ENCODE results near the gene SYNJ2.

SYNJ2 gene

DNA sequence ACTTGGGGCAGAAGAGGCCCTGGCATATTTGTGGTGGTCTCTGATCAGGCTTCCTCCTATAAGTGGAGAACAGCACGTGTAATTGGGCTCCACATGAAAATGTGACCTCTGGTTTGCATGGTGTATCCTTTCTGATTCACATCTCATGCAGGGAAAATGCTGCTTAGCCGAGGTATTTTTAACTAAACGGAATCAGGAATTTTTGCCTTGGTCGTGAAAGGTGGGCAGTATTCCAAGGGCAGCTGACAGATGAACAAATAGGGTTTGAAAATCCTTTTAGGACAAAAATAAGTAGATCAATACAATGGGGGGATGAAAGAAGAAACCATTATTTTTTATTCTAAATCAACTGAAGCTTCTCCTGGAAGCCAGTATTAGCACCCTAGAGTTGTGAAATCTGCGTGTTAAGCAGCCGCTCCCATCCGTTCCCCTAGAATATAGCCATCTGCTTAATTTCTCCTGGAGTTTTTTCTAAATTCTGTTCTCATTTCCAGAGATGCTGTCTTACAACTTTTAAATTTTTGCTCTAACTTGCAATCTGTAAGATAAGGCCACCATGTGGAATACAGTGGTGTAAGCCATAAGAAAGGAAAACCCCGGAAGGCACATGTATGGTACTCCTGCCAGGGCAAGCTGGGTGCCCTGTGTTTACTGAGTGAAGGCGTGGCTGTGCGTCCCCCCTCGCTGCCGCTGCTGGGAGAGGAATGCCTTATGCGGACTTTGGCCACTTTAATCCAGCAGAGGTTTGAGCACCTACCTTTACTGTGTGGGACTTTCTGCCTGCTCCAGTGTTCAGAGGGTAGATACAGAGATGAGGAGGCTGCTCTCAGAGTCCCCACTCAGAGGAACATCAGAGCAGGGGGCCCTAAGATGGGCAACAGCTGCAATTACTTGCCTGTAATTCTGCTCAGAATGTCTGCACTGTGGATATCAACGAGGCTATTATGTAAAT is 52.4 kb downstream of the SYNJ2 start:
- peak overlapping the region; percentile 17 to 55 for H3K9ac ChIP-seq (ENCODE audit: low read depth in 1 of 2, low read length in 2 of 2)

DNA sequence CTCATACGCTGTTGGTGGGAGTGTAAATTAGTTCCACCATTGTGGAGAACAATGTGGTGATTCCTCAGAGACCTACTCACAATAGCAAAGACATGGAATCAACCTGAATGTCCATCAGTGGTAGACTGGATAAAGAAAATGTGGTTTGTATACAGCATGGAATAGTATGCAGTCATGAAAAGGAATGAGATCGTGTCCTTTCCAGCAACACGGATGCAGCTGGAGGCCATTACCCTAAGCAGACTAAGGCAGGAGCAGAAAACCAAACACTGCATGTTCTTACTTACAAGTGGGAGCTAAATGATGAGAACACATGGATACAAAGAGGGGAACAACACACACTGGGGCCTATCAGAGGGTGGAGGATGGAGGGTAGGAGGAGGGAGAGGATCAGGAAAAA is 54.6 kb downstream of the SYNJ2 start:
- H3K9ac ChIP-seq (ENCODE audit: low read depth in 1 of 2, low read length in 2 of 2): no peak overlapping the region
- H3K4me1 ChIP-seq (ENCODE audit: control insufficient read depth in 2 of 2, insufficient read depth in 2 of 2, low read length in 2 of 2): peaks cover 12 to 34% of the 10 kb centered on the region in 2 donors
- no peak overlapping the region for H3K4me3 ChIP-seq (ENCODE audit: low read length in 2 of 2)
- H3K27me3 ChIP-seq (ENCODE audit: control insufficient read depth in 2 of 2, insufficient read depth in 2 of 2, low read length in 2 of 2): no peaks in the 10 kb centered on the region
- no peaks in the 10 kb centered on the region for H3K9me3 ChIP-seq (ENCODE audit: control insufficient read depth in 2 of 2, low read length in 2 of 2)
- peaks cover 8 to 11% of the 10 kb centered on the region in 2 donors for H3K36me3 ChIP-seq (ENCODE audit: control insufficient read depth in 2 of 2, insufficient read depth in 2 of 2, low read length in 2 of 2)
- no peak overlapping the region for H3K27ac ChIP-seq (ENCODE audit: low read depth in 2 of 2, low read length in 2 of 2)

More for the DNA sequence above, 52.4 kb downstream of the SYNJ2 start:
- H3K27ac ChIP-seq (ENCODE audit: low read depth in 2 of 2, low read length in 2 of 2): peak overlapping the region; percentile 63 to 68
- peak overlapping the region in 1 of 2 donors; percentile 45 for H3K4me3 ChIP-seq (ENCODE audit: low read length in 2 of 2)
- H3K9me3 ChIP-seq (ENCODE audit: control insufficient read depth in 2 of 2, low read length in 2 of 2): no peaks in the 10 kb centered on the region
- no peaks in the 10 kb centered on the region for H3K27me3 ChIP-seq (ENCODE audit: control insufficient read depth in 2 of 2, insufficient read depth in 2 of 2, low read length in 2 of 2)
- peaks cover 14 to 25% of the 10 kb centered on the region in 2 donors for H3K4me1 ChIP-seq (ENCODE audit: control insufficient read depth in 2 of 2, insufficient read depth in 2 of 2, low read length in 2 of 2)
- H3K36me3 ChIP-seq (ENCODE audit: control insufficient read depth in 2 of 2, insufficient read depth in 2 of 2, low read length in 2 of 2): peaks cover 8 to 13% of the 10 kb centered on the region in 2 donors

DNA sequence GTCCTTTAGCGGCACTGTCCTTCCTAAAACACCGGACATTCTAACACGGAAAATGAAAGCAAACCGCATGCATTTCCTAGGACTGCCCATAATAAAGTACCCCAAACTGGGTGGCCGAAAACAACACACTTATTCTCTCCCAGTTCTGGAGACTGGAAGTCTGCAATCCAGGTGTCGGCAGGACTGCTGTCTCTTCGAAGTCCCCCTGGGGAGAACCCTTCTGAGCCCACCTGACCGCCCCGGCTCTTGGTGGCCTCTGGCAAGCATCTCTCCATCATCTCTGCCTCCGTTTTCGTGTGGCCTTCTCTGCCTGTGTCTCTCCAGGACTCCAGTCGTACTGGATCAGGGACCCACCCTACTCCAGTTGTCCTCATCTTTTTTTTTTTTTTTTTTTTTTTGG is 55.4 kb downstream of the SYNJ2 start:
- H3K4me1 ChIP-seq (ENCODE audit: control insufficient read depth in 2 of 2, insufficient read depth in 2 of 2, low read length in 2 of 2): peaks cover 12 to 28% of the 10 kb centered on the region in 2 donors
- H3K4me3 ChIP-seq (ENCODE audit: low read length in 2 of 2): no peak overlapping the region
- H3K9me3 ChIP-seq (ENCODE audit: control insufficient read depth in 2 of 2, low read length in 2 of 2): no peaks in the 10 kb centered on the region
- no peaks in the 10 kb centered on the region for H3K27me3 ChIP-seq (ENCODE audit: control insufficient read depth in 2 of 2, insufficient read depth in 2 of 2, low read length in 2 of 2)
- peaks cover 8 to 11% of the 10 kb centered on the region in 2 donors for H3K36me3 ChIP-seq (ENCODE audit: control insufficient read depth in 2 of 2, insufficient read depth in 2 of 2, low read length in 2 of 2)
- no peak overlapping the region for H3K9ac ChIP-seq (ENCODE audit: low read depth in 1 of 2, low read length in 2 of 2)
- no peak overlapping the region for H3K27ac ChIP-seq (ENCODE audit: low read depth in 2 of 2, low read length in 2 of 2)

DNA sequence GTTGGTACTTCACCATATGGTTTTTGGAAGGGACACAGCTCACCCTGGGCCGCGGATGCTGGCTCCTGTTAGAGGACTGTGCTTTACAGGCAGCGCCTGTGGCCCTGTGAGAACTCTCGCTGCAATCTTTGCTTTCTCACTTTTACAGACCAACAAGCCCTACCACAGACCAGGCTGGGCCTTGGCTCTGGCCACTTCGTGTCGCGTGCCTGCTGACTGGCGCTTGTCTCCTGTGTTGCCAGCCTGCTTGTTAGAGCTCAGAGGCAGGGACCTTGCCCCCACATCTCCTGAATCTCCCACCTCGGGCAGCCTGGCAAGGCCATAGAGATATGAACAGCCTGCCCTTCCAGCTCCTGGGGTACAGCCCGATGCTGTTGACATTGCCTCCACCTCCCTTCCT is 56.1 kb downstream of the SYNJ2 start:
- Histone ChIP-seq H3K4me3 (ENCODE audit: low read length in 2 of 2) (no peak overlapping the region), H3K9me3 (ENCODE audit: control insufficient read depth in 2 of 2, low read length in 2 of 2) (no peaks in the 10 kb centered on the region), H3K27ac (ENCODE audit: low read depth in 2 of 2, low read length in 2 of 2) (no peak overlapping the region), H3K4me1 (ENCODE audit: control insufficient read depth in 2 of 2, insufficient read depth in 2 of 2, low read length in 2 of 2) (peaks cover 12 to 28% of the 10 kb centered on the region in 2 donors), H3K9ac (ENCODE audit: low read depth in 1 of 2, low read length in 2 of 2) (no peak overlapping the region), H3K27me3 (ENCODE audit: control insufficient read depth in 2 of 2, insufficient read depth in 2 of 2, low read length in 2 of 2) (no peaks in the 10 kb centered on the region), H3K36me3 (ENCODE audit: control insufficient read depth in 2 of 2, insufficient read depth in 2 of 2, low read length in 2 of 2) (peaks cover 8 to 11% of the 10 kb centered on the region in 2 donors)

DNA sequence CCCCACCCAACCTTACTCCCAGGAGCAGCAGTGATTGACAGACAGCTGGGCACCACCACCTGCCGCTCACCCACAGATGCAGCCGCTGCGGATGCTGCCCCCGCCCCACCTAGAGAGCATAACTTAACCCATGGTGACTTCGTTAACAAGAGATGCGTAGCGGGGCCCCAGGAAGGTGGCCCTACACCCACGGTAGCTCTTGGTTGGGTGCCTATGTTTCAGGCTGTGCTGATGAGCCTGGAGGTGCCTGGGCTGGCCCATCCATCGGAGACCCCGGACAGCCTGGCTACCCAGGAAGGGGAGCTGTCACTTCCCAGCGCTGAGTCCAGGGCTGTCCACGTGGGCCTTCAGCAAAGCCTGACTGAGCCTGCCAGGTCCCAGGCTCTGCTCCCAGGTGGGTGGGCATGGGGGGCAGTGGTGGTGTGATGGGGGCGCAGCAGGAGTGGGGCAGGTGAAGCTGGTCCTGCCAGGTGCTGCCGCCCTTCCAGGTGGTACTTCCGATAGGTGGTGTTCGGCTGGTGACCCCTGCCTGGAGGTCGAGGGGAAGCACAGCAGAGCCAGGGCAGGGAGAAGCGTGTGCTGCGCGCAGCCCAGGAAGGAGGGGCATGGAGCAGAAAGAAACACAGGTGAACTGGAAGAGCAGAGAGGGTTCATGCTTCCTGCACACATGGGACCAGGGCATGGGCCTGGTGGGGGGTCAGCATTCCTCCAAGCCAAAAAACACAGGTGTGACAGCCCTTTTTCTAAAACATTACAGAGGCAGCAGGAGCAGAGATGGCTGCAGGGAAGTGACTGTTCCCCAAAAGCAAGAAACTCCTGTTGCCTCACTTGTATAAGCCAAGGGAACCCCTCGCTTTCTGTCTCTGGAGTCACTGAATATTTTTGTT is 56.9 kb downstream of the SYNJ2 start:
- Histone ChIP-seq H3K36me3 (ENCODE audit: control insufficient read depth in 2 of 2, insufficient read depth in 2 of 2, low read length in 2 of 2) (peaks cover 10 to 12% of the 10 kb centered on the region in 2 donors), H3K9ac (ENCODE audit: low read depth in 1 of 2, low read length in 2 of 2) (no peak overlapping the region), H3K4me1 (ENCODE audit: control insufficient read depth in 2 of 2, insufficient read depth in 2 of 2, low read length in 2 of 2) (peaks cover 12 to 26% of the 10 kb centered on the region in 2 donors), H3K27ac (ENCODE audit: low read depth in 2 of 2, low read length in 2 of 2) (no peak overlapping the region), H3K4me3 (ENCODE audit: low read length in 2 of 2) (no peak overlapping the region), H3K9me3 (ENCODE audit: control insufficient read depth in 2 of 2, low read length in 2 of 2) (no peaks in the 10 kb centered on the region), H3K27me3 (ENCODE audit: control insufficient read depth in 2 of 2, insufficient read depth in 2 of 2, low read length in 2 of 2) (no peaks in the 10 kb centered on the region)

DNA sequence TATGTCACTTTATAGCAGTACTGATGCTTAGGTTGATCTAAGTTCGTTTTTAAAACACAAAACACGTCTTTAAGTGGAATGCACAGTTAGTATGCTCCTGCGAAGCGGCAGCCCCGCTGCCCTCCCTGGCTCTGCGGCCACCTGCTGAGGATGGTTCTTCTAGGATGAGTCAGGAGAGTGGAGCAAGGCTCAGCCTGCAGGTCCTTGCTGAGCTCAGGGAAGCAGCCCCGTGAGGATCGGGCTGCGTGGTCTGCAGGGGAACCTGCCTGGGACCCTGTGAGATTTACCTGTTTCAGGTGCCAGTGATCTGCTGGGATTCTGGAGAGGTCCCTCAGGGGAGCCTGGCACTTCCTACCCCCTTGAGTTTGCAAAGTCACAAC is 57.5 kb downstream of the SYNJ2 start:
- Histone ChIP-seq H3K36me3 (ENCODE audit: control insufficient read depth in 2 of 2, insufficient read depth in 2 of 2, low read length in 2 of 2) (peaks cover 11 to 18% of the 10 kb centered on the region in 2 donors), H3K4me3 (ENCODE audit: low read length in 2 of 2) (no peak overlapping the region), H3K27ac (ENCODE audit: low read depth in 2 of 2, low read length in 2 of 2) (no peak overlapping the region), H3K4me1 (ENCODE audit: control insufficient read depth in 2 of 2, insufficient read depth in 2 of 2, low read length in 2 of 2) (peaks cover 11 to 24% of the 10 kb centered on the region in 2 donors), H3K9ac (ENCODE audit: low read depth in 1 of 2, low read length in 2 of 2) (no peak overlapping the region), H3K27me3 (ENCODE audit: control insufficient read depth in 2 of 2, insufficient read depth in 2 of 2, low read length in 2 of 2) (no peaks in the 10 kb centered on the region), H3K9me3 (ENCODE audit: control insufficient read depth in 2 of 2, low read length in 2 of 2) (no peaks in the 10 kb centered on the region)

DNA sequence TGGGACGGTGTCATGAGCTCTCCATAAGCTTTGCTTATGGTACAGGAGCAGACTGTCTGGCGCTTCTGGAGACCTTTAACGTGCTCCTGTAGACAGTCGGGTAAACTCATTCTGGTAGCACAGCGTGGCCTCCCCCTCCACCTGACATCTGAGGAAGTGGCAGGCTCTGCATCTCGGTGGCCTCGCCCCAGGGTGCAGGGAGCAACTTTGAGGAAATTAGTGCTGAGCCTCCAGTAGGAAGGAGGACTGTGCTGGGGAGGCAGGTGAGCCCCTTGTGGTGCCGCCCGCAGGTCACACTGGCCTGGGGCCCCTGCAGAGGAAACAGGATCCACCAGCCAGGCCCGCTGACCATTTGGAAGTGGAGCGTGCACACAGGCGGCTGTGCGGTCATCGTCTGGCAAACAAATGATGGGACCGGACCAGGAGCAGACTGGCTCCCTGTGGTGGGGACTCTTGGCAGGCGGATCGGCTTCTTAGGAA is 57.9 kb downstream of the SYNJ2 start:
- Histone ChIP-seq H3K36me3 (ENCODE audit: control insufficient read depth in 2 of 2, insufficient read depth in 2 of 2, low read length in 2 of 2) (peaks cover 11 to 20% of the 10 kb centered on the region in 2 donors), H3K9me3 (ENCODE audit: control insufficient read depth in 2 of 2, low read length in 2 of 2) (no peaks in the 10 kb centered on the region), H3K27ac (ENCODE audit: low read depth in 2 of 2, low read length in 2 of 2) (peak overlapping the region in 1 of 2 donors; percentile 13), H3K4me3 (ENCODE audit: low read length in 2 of 2) (no peak overlapping the region), H3K9ac (ENCODE audit: low read depth in 1 of 2, low read length in 2 of 2) (no peak overlapping the region), H3K27me3 (ENCODE audit: control insufficient read depth in 2 of 2, insufficient read depth in 2 of 2, low read length in 2 of 2) (no peaks in the 10 kb centered on the region), H3K4me1 (ENCODE audit: control insufficient read depth in 2 of 2, insufficient read depth in 2 of 2, low read length in 2 of 2) (peaks cover 11 to 23% of the 10 kb centered on the region in 2 donors)

DNA sequence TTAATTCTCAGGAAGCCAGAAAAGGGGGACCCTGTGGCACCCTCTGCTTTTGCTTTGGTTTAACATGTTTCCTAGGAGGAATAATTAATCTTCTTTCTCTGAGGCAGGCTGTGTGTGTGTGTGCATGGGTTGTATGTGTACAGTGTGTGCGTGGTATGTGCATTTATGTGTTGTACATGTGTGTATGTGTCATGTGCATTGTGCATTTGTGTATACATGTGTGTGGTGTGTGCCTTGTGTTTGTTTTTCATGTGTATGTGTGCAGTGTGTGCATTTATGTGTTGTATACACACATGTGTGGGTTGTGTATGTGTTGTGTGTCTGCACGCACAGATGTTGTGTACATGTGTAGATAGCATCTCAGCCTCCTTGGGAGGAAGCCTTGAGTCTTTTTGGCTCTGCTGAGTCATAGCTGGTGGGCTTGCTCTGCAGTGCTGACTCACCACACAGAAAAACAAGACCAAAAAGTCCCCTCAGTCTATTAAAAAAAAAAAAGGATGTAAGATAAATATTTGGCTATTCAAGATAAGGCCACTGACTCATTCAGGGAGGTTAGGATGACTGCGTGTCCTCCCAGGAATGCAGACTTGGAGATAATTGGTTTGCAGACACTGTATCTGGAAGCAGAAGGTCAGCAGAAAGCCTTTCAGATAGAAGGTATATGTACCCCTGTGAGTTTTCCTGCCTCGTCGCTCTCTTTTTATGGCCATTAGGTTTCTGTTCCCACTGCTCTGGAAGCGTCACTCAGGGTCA is 58.6 kb downstream of the SYNJ2 start:
- H3K27me3 ChIP-seq (ENCODE audit: control insufficient read depth in 2 of 2, insufficient read depth in 2 of 2, low read length in 2 of 2): no peaks in the 10 kb centered on the region
- no peak overlapping the region for H3K9ac ChIP-seq (ENCODE audit: low read depth in 1 of 2, low read length in 2 of 2)
- H3K9me3 ChIP-seq (ENCODE audit: control insufficient read depth in 2 of 2, low read length in 2 of 2): no peaks in the 10 kb centered on the region
- H3K4me3 ChIP-seq (ENCODE audit: low read length in 2 of 2): no peak overlapping the region
- peak overlapping the region; percentile 19 to 43 for H3K27ac ChIP-seq (ENCODE audit: low read depth in 2 of 2, low read length in 2 of 2)
- H3K36me3 ChIP-seq (ENCODE audit: control insufficient read depth in 2 of 2, insufficient read depth in 2 of 2, low read length in 2 of 2): peaks cover 11 to 20% of the 10 kb centered on the region in 2 donors
- peaks cover 11 to 22% of the 10 kb centered on the region in 2 donors for H3K4me1 ChIP-seq (ENCODE audit: control insufficient read depth in 2 of 2, insufficient read depth in 2 of 2, low read length in 2 of 2)

DNA sequence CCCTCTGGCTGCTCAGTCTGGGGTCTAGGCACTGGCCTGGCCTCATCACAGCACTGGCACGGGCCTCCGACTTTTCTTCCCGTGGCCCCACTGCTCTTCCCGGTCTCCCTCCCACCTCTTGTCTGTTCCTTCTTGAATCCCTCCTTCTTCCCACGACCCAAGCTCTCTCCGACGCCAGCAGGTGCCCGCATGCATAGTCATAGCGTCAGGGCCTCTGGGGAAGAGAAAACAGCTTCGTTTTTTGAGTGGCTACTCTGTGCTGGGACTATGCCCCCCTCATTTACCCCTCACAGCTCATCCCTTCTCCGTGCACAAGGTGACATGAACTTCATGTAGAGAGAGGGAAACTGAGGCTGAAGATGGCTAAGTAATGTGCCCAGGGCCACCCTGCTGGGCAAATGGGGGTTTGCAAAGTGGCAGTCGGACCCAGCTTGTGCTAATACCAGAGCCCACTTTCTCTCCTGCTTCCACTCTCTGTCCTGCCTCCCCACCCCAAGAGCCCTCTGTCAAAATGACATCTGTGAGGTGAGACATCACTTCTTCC is 59.2 kb downstream of the SYNJ2 start:
- no peaks in the 10 kb centered on the region for H3K27me3 ChIP-seq (ENCODE audit: control insufficient read depth in 2 of 2, insufficient read depth in 2 of 2, low read length in 2 of 2)
- no peaks in the 10 kb centered on the region for H3K9me3 ChIP-seq (ENCODE audit: control insufficient read depth in 2 of 2, low read length in 2 of 2)
- peak overlapping the region; percentile 19 to 43 for H3K27ac ChIP-seq (ENCODE audit: low read depth in 2 of 2, low read length in 2 of 2)
- no peak overlapping the region for H3K4me3 ChIP-seq (ENCODE audit: low read length in 2 of 2)
- H3K4me1 ChIP-seq (ENCODE audit: control insufficient read depth in 2 of 2, insufficient read depth in 2 of 2, low read length in 2 of 2): peaks cover 8 to 22% of the 10 kb centered on the region in 2 donors
- peaks cover 11 to 20% of the 10 kb centered on the region in 2 donors for H3K36me3 ChIP-seq (ENCODE audit: control insufficient read depth in 2 of 2, insufficient read depth in 2 of 2, low read length in 2 of 2)
- no peak overlapping the region for H3K9ac ChIP-seq (ENCODE audit: low read depth in 1 of 2, low read length in 2 of 2)

All from mucosa of rectum (tissue), 2 donors.